AG10803 (cell line): ENCODE measurements around the gene IL11RA.

Experiments
- DNase-seq: peaks from one replicate; pipeline ENCODE4 v3.0.0; 2010; ENCODE audit warnings: low read depth
- H3K4me3 ChIP-seq: 2 replicates; pipeline ENCODE4 v1.5.1; 2011; ENCODE audit warnings: mild to moderate bottlenecking, low read length, control low read depth
- TF ChIP-seq, protein P1 (sequence below): conservative IDR thresholded peaks from 2 replicates; pipeline ENCODE4 v1.5.1; 2011; ENCODE audit warnings: mild to moderate bottlenecking, low read length, control low read depth, inconsistent platforms

IL11RA gene

DNA sequence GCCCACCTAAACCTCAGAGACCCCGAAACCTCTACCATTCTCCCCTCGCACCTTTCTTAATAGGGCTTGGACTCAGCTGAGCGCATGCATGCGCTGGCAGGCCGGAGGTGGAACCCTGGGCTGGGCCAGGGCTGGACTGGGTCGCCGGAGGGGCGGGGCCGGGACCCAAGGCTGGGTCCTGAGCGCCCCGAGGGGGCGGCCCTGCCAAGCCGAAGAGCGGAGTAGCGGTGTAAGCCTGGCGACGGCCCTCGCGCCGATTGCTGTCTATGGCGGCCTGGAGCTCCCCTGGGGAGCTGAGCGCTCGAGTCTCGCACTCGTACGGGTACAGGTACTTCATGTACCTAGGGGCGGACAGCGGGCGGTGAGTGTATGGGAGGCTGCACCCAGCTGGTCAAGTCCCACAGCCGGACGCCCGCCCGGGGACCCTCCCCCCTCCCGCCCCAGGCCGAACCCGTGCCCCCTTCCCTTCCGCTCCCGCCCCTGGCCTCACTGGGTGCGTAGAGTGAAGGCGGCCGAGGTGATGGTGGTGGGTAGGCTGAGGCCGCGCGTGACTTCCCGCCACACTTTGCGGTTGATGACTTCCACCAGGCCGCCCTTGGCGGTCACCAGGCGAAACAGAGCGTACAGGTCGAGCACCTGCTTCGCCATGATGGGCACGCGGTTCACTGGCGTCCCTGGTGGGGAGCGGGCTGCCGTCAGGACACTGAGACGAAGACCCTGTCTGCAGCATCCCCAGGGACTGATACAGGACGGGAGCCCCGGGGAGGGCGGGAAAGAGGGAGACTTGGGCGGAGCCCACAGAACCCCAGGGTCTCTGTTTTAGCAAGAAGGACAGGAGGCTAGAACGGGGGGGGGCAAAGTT, 28.4 kb upstream of the IL11RA start:
- TF ChIP-seq, protein P1, sequence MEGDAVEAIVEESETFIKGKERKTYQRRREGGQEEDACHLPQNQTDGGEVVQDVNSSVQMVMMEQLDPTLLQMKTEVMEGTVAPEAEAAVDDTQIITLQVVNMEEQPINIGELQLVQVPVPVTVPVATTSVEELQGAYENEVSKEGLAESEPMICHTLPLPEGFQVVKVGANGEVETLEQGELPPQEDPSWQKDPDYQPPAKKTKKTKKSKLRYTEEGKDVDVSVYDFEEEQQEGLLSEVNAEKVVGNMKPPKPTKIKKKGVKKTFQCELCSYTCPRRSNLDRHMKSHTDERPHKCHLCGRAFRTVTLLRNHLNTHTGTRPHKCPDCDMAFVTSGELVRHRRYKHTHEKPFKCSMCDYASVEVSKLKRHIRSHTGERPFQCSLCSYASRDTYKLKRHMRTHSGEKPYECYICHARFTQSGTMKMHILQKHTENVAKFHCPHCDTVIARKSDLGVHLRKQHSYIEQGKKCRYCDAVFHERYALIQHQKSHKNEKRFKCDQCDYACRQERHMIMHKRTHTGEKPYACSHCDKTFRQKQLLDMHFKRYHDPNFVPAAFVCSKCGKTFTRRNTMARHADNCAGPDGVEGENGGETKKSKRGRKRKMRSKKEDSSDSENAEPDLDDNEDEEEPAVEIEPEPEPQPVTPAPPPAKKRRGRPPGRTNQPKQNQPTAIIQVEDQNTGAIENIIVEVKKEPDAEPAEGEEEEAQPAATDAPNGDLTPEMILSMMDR: no peak
- no peak overlapping the region for H3K4me3 ChIP-seq
- DNase-seq: no peak

DNA sequence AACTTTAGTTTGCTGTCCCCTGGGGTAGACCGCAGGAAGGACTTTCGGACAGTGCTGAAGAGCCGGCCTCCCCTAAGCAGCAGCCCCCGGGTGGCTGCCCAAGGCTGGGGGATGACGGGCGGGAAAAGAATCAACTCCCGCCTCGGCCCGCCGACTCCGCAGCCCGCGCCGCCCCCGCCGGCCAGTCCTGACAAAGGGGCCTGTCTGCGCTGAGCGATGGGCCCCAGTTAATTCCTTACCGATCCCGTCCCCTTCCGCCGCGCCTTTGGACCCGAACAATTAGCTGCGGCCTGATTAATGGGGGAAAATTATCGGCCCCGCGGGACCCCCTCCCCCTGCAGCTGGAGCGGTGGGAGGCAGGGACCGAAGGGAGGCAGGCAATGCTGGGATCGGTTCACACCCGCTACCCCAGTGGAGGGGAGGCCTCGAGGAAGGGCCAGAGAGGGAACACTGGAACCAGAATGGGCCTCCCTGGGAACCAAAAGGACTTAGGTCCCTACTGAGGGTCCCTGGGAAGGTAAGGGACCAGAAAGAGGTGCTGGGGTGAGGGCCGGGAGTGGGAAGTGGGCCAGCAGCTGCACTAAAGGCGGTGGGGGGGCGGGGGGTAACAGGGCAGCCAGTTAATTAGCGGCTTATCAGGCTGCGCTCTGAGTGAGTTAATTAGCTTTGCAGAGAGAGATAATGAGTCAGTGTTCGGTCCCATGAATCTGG, 27.4 kb upstream of the IL11RA start:
- no peak overlapping the region for H3K4me3 ChIP-seq
- DNase-seq: no peak

DNA sequence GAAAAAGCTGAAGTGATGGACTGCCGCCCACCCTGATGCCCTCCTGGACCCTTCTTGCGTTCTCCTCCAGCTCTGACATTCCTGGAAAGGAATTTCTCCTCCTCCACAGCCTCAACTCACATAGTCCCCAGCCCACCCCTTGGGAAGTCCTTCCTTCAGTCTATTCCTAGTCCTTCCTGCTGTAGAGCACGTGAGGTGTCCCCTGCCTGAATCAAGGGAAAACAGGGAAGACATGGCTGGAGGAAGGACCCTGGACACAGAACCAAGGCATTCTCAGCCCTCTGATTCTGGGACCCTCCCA, 26.8 kb upstream of the IL11RA start:
- TF ChIP-seq, protein P1: no peak
- DNase-seq: no peak
- no peak overlapping the region for H3K4me3 ChIP-seq

More for the DNA sequence above, 27.4 kb upstream of the IL11RA start:
- TF ChIP-seq, protein P1: no peak

DNA sequence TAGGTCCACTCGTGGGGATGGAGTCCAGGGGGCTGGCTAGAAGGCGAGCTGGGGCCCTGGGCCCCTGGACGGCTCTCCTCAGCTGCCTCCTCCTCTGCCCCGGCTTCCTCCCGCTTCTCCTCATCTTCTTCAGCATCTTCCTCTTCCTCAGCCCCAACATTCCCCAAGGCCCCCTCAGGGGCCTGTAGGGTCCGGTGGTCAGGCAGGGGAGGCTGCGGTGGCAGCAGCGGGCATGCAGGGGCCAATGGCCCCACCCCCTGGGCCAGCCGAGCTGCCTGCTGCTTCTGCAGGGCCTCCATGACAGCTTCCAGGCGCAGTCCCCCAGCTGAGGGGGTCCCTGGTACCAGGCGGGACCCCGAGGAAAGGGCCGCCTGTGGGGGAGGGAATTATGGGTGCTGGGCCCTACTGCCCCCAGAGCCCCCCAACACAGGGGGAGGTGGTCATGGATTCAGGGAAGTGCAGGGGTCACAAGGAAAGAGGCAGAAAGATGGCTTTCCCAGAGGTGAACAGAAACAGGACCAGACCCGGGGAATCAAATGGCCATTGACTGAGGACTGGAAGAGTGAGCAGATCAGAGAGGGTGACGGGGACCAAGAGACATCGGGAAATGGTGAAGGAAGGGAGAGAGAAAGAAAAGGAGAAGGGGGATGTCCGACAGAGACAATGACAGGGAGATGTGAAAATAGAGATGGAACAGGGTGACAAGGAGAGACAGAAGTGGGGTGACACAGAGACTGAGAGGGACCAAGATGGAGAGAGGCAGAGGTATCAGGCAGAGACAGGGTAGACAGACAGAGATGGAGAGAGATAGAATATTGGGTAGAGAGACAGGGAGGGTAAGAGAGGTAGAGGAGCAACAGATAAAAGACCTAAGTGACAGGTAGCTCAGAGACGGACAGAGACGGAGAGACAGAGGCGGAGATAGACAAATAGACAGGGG, 24.0 kb upstream of the IL11RA start:
- H3K4me3 ChIP-seq: peak overlapping the region; percentile 15
- TF ChIP-seq, protein P1: no peak
- no peak for DNase-seq

DNA sequence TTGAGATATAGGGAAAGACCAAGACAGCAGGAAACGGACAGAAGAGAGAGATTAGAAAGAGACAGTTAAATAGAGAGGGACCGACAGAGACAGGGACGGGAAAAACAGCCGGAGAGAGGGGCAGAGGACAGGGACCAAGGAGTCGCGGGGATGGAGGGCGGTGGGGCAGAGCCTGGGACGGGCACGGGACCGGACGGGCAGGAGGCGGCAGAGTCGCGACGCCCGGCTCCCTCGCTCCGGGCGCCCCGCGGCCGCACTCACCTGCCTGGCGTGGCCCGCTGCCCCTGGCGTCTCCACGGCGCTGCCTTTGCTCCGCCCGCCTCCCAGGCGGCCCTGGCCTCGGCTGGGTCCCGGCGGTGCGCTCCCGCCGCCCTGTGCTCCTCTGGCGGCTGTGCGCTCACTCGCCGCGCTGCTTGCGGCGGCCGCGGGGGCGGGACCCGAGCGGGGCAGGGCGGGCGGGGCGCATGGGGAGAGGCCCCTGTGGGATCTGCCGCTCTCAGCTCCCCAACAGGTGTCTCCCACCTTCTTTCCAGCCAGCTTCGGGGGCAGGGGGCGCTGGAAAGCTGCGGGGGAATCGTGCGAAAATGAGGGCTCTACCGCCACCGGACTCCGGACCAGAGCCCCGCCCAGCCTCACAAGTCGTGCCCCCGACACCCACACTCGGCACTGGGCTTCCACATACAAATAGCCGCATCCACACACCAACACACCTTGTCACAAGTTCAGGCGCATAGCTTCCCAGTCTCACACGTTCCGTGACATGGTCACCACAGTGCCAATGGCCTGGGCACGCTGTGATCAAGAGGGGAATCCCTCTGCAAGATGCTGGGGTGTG, 23.1 kb upstream of the IL11RA start, which contains the start of gene ARID3C:
ARID3C (minus strand) TSS at position 411 of the 835 bp plus-strand sequence. CDS start 1,052 bp downstream, outside the sequence.
- TF ChIP-seq, protein P1: no peak
- peak within 1 kb of the TSS; percentile 47 for H3K4me3 ChIP-seq
- DNase-seq: no peak

DNA sequence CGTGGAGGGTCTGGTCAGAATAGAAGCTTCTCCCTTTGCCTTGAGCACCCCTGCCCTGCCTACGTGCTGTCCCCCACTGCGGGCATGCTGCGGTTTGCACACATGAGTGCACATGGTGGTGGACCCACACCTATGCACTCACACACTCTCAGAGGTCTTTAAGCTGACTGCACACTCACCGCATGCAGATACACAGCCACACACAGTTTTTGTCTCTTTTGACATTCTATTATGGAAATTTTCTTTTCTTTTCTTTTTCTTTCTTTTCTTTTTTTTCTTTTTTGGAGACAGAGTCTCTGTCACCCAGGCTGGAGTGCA, 22.5 kb upstream of the IL11RA start:
- TF ChIP-seq, protein P1: no peak
- H3K4me3 ChIP-seq: no peak overlapping the region
- no peak for DNase-seq
